Choroid plexus epithelial cell (primary cell): ENCODE results near the gene ALDH18A1.
"Not testable (repeated sequence)": the region's sequence is repeated elsewhere in the genome, so short reads cannot be mapped to it uniquely, and the experiment has no call there.

Source experiments
- DNase-seq: peaks from one replicate; pipeline ENCODE4 v3.0.0-alpha.2; 2010; ENCODE audit warnings: low read depth
- H3K4me3 ChIP-seq: 2 replicates; pipeline ENCODE4 v1.5.1; 2011; ENCODE audit warnings: low read depth, mild to moderate bottlenecking, control low read depth, low read length, moderate library complexity
- CTCF ChIP-seq: conservative IDR thresholded peaks from 2 replicates; pipeline ENCODE4 v1.5.1; 2011; ENCODE audit warnings: low read depth, mild to moderate bottlenecking, control low read depth, inconsistent platforms, low read length, moderate library complexity

ALDH18A1 gene

GRCh38 chr10:95628786-95629185, 27.7 kb downstream of the ALDH18A1 start:
- TF ChIP-seq CTCF: no peak
- no peak overlapping the region for H3K4me3 ChIP-seq
- peak; percentile 9 for DNase-seq

- no peak for DNase-seq
- H3K4me3 ChIP-seq: no peak overlapping the region
- TF ChIP-seq CTCF: no peak
Measured at GRCh38 chr10:95626500-95626899, 30.0 kb downstream of the ALDH18A1 start.

GRCh38 chr10:95620415-95620814, 36.1 kb downstream of the ALDH18A1 start:
- not testable (repeated sequence) for DNase-seq, H3K4me3 ChIP-seq

- no peak for TF ChIP-seq CTCF
- no peak for DNase-seq
- H3K4me3 ChIP-seq: no peak overlapping the region
Measured at GRCh38 chr10:95618101-95618500, 38.4 kb downstream of the ALDH18A1 start.

GRCh38 chr10:95616446-95616845, 40.1 kb downstream of the ALDH18A1 start:
- DNase-seq: no peak
- no peak for TF ChIP-seq CTCF
- H3K4me3 ChIP-seq: no peak overlapping the region

GRCh38 chr10:95613330-95613729, 43.2 kb downstream of the ALDH18A1 start:
- no peak overlapping the region for H3K4me3 ChIP-seq
- TF ChIP-seq CTCF: no peak
- DNase-seq: no peak

- no peak overlapping the region for H3K4me3 ChIP-seq
- no peak for DNase-seq
- TF ChIP-seq CTCF: no peak
Measured at GRCh38 chr10:95610727-95611126, 45.8 kb downstream of the ALDH18A1 start.

- H3K4me3 ChIP-seq: no peak overlapping the region
- no peak for TF ChIP-seq CTCF
- DNase-seq: peak; percentile 26
Measured at GRCh38 chr10:95606922-95607321, 49.6 kb downstream of the ALDH18A1 start.
